Peyer's patch (tissue), 4 donors: ENCODE results near the gene SS18L1.

Experiments
- CTCF ChIP-seq, 6 experiments: fragments of 450-650 bp in 4 of 6; fragments of 200-600 bp in 2 of 6; sonication (generic) in 1 of 6; IDR thresholded peaks; one replicate each; pipeline ENCODE4 v1.5.1; 2017 to 2019; ENCODE audit warnings: antibody characterized with exemption in 6 of 6, mild to moderate bottlenecking in 3 of 6, moderate library complexity in 1 of 6
- POLR2A ChIP-seq, 2 donors: fragments of 450-650 bp; IDR thresholded peaks; one replicate each; pipeline ENCODE4 v1.5.1; 2017; ENCODE audit warnings: antibody characterized with exemption in 2 of 2, mild to moderate bottlenecking in 2 of 2, moderate library complexity in 2 of 2

- TF ChIP-seq CTCF (IDR thresholded peaks at IDR 0.05) (no peak), POLR2A (IDR thresholded peaks at IDR 0.05) (no peak)
These were observed 48.4 kb downstream of the SS18L1 start for GRCh38 chr20:62191781-62192559.
